SU-DHL-6 (cell line): Measurements from ENCODE around the gene EPHB6.

Experiments used
- H2AFZ ChIP-seq: fragments of 200-600 bp; sonication (generic); 2 replicates; pipeline ENCODE4 v1.6.1; 2014; ENCODE audit warnings: low read depth, mild to moderate bottlenecking, moderate library complexity, mixed read lengths, antibody characterized with exemption, low read length; ENCODE audit not compliant: severe bottlenecking
- H3F3A ChIP-seq: fragments of 200-600 bp; shearing (Covaris generic); 2 replicates; pipeline ENCODE4 v1.6.0; 2016; ENCODE audit warnings: antibody characterized with exemption, mild to moderate bottlenecking; ENCODE audit not compliant: insufficient read depth
- H3K27ac ChIP-seq: fragments of 200-600 bp; sonication (generic); 2 replicates; pipeline ENCODE4 v1.5.1; 2016; ENCODE audit warnings: low read depth, mild to moderate bottlenecking, low read length, moderate library complexity, mixed read lengths
- H3K27me3 ChIP-seq: fragments of 200-600 bp; sonication (generic), shearing (Covaris generic); 2 replicates; pipeline ENCODE4 v1.6.0; 2014; ENCODE audit warnings: mild to moderate bottlenecking, low read length
- H3K36me3 ChIP-seq: fragments of 200-600 bp; sonication (generic); 2 replicates; pipeline ENCODE4 v1.6.1; 2014; ENCODE audit warnings: mild to moderate bottlenecking, low read length, mixed read lengths
- H3K4me2 ChIP-seq: fragments of 300-600, 200-600 bp; shearing (Covaris generic), sonication (generic); 2 replicates; pipeline ENCODE4 v1.6.0; 2014; ENCODE audit warnings: low read length, low read depth, mild to moderate bottlenecking; ENCODE audit not compliant: poor library complexity, severe bottlenecking
- H3K4me3 ChIP-seq: fragments of 200-600 bp; sonication (generic); 2 replicates; pipeline ENCODE4 v1.5.1; 2014; ENCODE audit warnings: antibody characterized with exemption, low read length, mild to moderate bottlenecking, mixed read lengths; ENCODE audit not compliant: insufficient read depth, poor library complexity, severe bottlenecking
- H3K79me2 ChIP-seq: fragments of 200-600 bp; sonication (generic); 2 replicates; pipeline ENCODE4 v1.6.1; 2014; ENCODE audit warnings: mild to moderate bottlenecking, low read length, moderate library complexity; ENCODE audit not compliant: insufficient read depth
- H3K9ac ChIP-seq: fragments of 200-600 bp; sonication (generic); 2 replicates; pipeline ENCODE4 v1.7.0; 2014; ENCODE audit warnings: mild to moderate bottlenecking, low read length
- H3K9me2 ChIP-seq: fragments of 200-600 bp; sonication (generic); replicated peaks from 2 replicates; pipeline ENCODE4 v1.6.1; 2014; ENCODE audit warnings: low read length; ENCODE audit not compliant: insufficient read depth
- H3K9me3 ChIP-seq: fragments of 200-600 bp; sonication (generic); 2 replicates; pipeline ENCODE4 v1.6.1; 2014; ENCODE audit warnings: low read length, mixed read lengths; ENCODE audit not compliant: insufficient read depth
- H4K20me1 ChIP-seq: fragments of 200-600 bp; sonication (generic); 2 replicates; pipeline ENCODE4 v1.6.1; 2014; ENCODE audit warnings: low read depth, mild to moderate bottlenecking, antibody characterized with exemption, low read length, moderate library complexity, mixed read lengths
- CTCF ChIP-seq: fragments of 200-600 bp; sonication (generic); IDR thresholded peaks from one replicate; pipeline ENCODE4 v1.5.1; 2017; ENCODE audit warnings: antibody characterized with exemption, mild to moderate bottlenecking, low read length, moderate library complexity; ENCODE audit not compliant: insufficient read depth, poor library complexity, severe bottlenecking
- EZH2phosphoT487 ChIP-seq: fragments of 200-600 bp; sonication (generic), shearing (Covaris generic); conservative IDR thresholded peaks from 2 replicates; pipeline ENCODE4 v1.6.1; 2018; ENCODE audit warnings: mild to moderate bottlenecking, antibody characterized with exemption, low read length, moderate library complexity, mixed read lengths

EPHB6 gene

GRCh38 chr7:142867097-142867378 lies 12.2 kb downstream of the EPHB6 start:
- Histone ChIP-seq H3K27me3 (no peaks in the 10 kb centered on the region), H4K20me1 (no peaks in the 10 kb centered on the region), H3K36me3 (no peaks in the 10 kb centered on the region), H2AFZ (no peak overlapping the region), H3K4me3 (no peak overlapping the region), H3K27ac (no peak overlapping the region), H3K9me2 (no peaks in the 10 kb centered on the region), H3K9ac (no peak overlapping the region), H3K9me3 (no peaks in the 10 kb centered on the region), H3K4me2 (no peak overlapping the region), H3F3A (no peaks in the 10 kb centered on the region), H3K79me2 (no peaks in the 10 kb centered on the region)
- TF ChIP-seq CTCF (no peak), EZH2phosphoT487 (no peak)

- no peak overlapping the region for H2AFZ ChIP-seq
- no peak overlapping the region for H3K27ac ChIP-seq
- H3K79me2 ChIP-seq = no peaks in the 10 kb centered on the region
- no peaks in the 10 kb centered on the region for H4K20me1 ChIP-seq
- H3K9ac ChIP-seq = no peak overlapping the region
- no peak for TF ChIP-seq EZH2phosphoT487
- no peak for TF ChIP-seq CTCF
- H3K9me3 ChIP-seq = no peaks in the 10 kb centered on the region
- no peaks in the 10 kb centered on the region for H3K36me3 ChIP-seq
- no peaks in the 10 kb centered on the region for H3F3A ChIP-seq
- no peak overlapping the region for H3K4me2 ChIP-seq
- no peak overlapping the region for H3K4me3 ChIP-seq
- no peaks in the 10 kb centered on the region for H3K27me3 ChIP-seq
- H3K9me2 ChIP-seq = no peaks in the 10 kb centered on the region
Measured at GRCh38 chr7:142867398-142868187, 12.7 kb downstream of the EPHB6 start.

GRCh38 chr7:142868188-142868985 lies 13.5 kb downstream of the EPHB6 start:
- no peaks in the 10 kb centered on the region for H3F3A ChIP-seq
- H3K9me3 ChIP-seq = no peaks in the 10 kb centered on the region
- no peak overlapping the region for H3K9ac ChIP-seq
- TF ChIP-seq CTCF = no peak
- TF ChIP-seq EZH2phosphoT487 = no peak
- no peak overlapping the region for H3K4me3 ChIP-seq
- H3K36me3 ChIP-seq = no peaks in the 10 kb centered on the region
- no peaks in the 10 kb centered on the region for H3K9me2 ChIP-seq
- no peaks in the 10 kb centered on the region for H4K20me1 ChIP-seq
- H3K27ac ChIP-seq = no peak overlapping the region
- no peak overlapping the region for H3K4me2 ChIP-seq
- no peak overlapping the region for H2AFZ ChIP-seq
- H3K27me3 ChIP-seq = no peaks in the 10 kb centered on the region
- H3K79me2 ChIP-seq = no peaks in the 10 kb centered on the region
